Brain microvascular endothelial cell (primary cell): Measurements from ENCODE around the gene ADAM12.

Experiments
- DNase-seq: peaks from one replicate; pipeline ENCODE4 v3.0.0-alpha.2; 2020
- H3K27ac ChIP-seq: fragments of 250-450 bp; sonication (Bioruptor Pico); 2 replicates; pipeline ENCODE4 v1.5.1; 2020; ENCODE audit warnings: mild to moderate bottlenecking, moderate library complexity
- H3K27me3 ChIP-seq: fragments of 250-450 bp; sonication (Bioruptor Pico); replicated peaks from 2 replicates; pipeline ENCODE4 v1.5.1; 2020; ENCODE audit warnings: mild to moderate bottlenecking
- H3K36me3 ChIP-seq: fragments of 250-450 bp; sonication (Bioruptor Pico); replicated peaks from 2 replicates; pipeline ENCODE4 v1.5.1; 2020; ENCODE audit warnings: mild to moderate bottlenecking
- H3K4me3 ChIP-seq: 2 replicates; pipeline ENCODE4 v1.5.1; 2011; ENCODE audit warnings: low read depth, mild to moderate bottlenecking, control low read depth, low read length, moderate library complexity
- in situ Hi-C: cut with HindIII; loops from 2 replicates; pipeline ENCODE4 v1.10.0; 2017; ENCODE audit warnings: low sequenced_read_pairs, low pct_ligation_motif_present
- TF ChIP-seq, protein P1 (sequence below): IDR thresholded peaks from 2 replicates; pipeline ENCODE4 v1.5.1; 2011; ENCODE audit warnings: low read depth, mild to moderate bottlenecking, moderate library complexity, low read length, control low read depth, inconsistent platforms; ENCODE audit errors: missing control alignments

Gene ADAM12

GRCh38 chr10:126387931-126388911 is at the start of gene ADAM12:
TSS of gene ADAM12 (minus strand) at chr10:126388477. CDS start at chr10:126388145, 332 bp downstream.
- H3K27me3 ChIP-seq = no peaks in the 10 kb centered on the region
- peak; percentile 50 for DNase-seq
- in situ Hi-C loops = no loop called here
- H3K27ac ChIP-seq = peak within 1 kb of the TSS; percentile 62
- no peaks in the 10 kb centered on the region for H3K36me3 ChIP-seq
- TF ChIP-seq, protein P1, sequence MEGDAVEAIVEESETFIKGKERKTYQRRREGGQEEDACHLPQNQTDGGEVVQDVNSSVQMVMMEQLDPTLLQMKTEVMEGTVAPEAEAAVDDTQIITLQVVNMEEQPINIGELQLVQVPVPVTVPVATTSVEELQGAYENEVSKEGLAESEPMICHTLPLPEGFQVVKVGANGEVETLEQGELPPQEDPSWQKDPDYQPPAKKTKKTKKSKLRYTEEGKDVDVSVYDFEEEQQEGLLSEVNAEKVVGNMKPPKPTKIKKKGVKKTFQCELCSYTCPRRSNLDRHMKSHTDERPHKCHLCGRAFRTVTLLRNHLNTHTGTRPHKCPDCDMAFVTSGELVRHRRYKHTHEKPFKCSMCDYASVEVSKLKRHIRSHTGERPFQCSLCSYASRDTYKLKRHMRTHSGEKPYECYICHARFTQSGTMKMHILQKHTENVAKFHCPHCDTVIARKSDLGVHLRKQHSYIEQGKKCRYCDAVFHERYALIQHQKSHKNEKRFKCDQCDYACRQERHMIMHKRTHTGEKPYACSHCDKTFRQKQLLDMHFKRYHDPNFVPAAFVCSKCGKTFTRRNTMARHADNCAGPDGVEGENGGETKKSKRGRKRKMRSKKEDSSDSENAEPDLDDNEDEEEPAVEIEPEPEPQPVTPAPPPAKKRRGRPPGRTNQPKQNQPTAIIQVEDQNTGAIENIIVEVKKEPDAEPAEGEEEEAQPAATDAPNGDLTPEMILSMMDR = peak; percentile 1
- peak within 1 kb of the TSS; percentile 71 for H3K4me3 ChIP-seq

DNA sequence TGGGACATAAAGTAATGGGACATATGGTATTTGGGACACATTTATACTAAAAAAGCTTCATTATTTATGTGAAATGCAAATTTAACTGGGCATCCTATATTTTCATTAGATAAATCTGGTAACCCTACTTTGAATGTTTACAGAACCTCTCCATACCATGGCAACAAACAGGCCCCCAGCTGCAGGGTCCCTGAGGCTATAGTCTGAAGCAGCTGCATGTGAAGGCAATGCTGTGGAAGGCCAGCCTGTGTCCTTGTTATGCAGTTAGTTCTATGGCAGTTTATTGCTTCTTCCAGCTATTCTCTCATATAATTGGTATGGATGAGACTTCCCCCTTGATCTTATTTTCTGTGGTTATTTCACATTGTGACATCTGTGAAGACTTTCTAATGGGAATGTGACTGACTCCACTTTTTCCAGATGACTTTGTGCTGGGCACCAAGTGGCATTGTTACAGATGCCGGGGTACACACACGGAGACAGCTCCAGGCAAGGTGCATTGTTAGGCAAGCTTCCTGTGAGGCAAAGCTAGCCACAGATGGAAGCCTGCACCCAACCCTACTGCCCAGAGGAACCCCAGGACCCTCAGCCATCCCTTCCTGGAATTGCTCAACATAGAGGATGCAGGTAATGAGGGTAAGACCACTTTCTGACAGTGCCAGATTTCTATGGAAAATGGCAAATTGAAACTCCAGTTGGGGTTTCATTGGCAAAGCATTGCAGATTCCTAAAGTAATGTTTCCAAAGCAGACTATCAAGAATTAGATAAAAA is 49.5 kb upstream of the ADAM12 start:
- in situ Hi-C loops = no loop called here
- Histone ChIP-seq H3K27me3 (no peaks in the 10 kb centered on the region), H3K27ac (no peak overlapping the region), H3K36me3 (no peaks in the 10 kb centered on the region), H3K4me3 (no peak overlapping the region)
- DNase-seq = no peak
- TF ChIP-seq, protein P1 = no peak

GRCh38 chr10:126434235-126434634 is 46.0 kb upstream of the ADAM12 start:
- DNase-seq = no peak
- in situ Hi-C loops = no loop called here
- Histone ChIP-seq H3K27me3 (no peaks in the 10 kb centered on the region), H3K4me3 (no peak overlapping the region), H3K36me3 (no peaks in the 10 kb centered on the region), H3K27ac (no peak overlapping the region)
- TF ChIP-seq, protein P1 = no peak

- in situ Hi-C loops = no loop called here
- peak; percentile 9 for DNase-seq
- TF ChIP-seq, protein P1 = no peak
- no peaks in the 10 kb centered on the region for H3K36me3 ChIP-seq
- H3K4me3 ChIP-seq = no peak overlapping the region
- H3K27ac ChIP-seq = no peak overlapping the region
- no peaks in the 10 kb centered on the region for H3K27me3 ChIP-seq
Measured at GRCh38 chr10:126433351-126433750, 45.1 kb upstream of the ADAM12 start.

- Histone ChIP-seq H3K27me3 (no peaks in the 10 kb centered on the region), H3K27ac (no peak overlapping the region), H3K4me3 (no peak overlapping the region), H3K36me3 (no peaks in the 10 kb centered on the region)
- TF ChIP-seq, protein P1 = no peak
- in situ Hi-C loops = no loop called here
- DNase-seq = no peak
Measured at GRCh38 chr10:126432507-126432906, 44.2 kb upstream of the ADAM12 start.
